ENCODE results near the gene TYW3.

TYW3 gene

GRCh38 chr1:74732960-74733603 lies at the start of gene TYW3, which contains the start of gene CRYZ:
TSS of gene TYW3 (plus strand) at chr1:74733152. CDS start at chr1:74733245, 93 bp downstream.
TSS of gene CRYZ (minus strand) at chr1:74733050. CDS start at chr1:74724821, 8,229 bp downstream.
- peak; percentile 94 to 96 for DNase-seq

- no peak for DNase-seq
Measured at GRCh38 chr1:74683656-74684055, 49.3 kb upstream of the TYW3 start.

- no peak for DNase-seq
Measured at GRCh38 chr1:74684301-74684700, 48.7 kb upstream of the TYW3 start.

GRCh38 chr1:74686928-74687327 lies 46.0 kb upstream of the TYW3 start:
- no peak for DNase-seq

- peak; percentile 49 to 68 for DNase-seq
Measured at GRCh38 chr1:74689621-74690363, 43.2 kb upstream of the TYW3 start.

- no peak for DNase-seq
Measured at GRCh38 chr1:74690364-74690696, 42.6 kb upstream of the TYW3 start.

GRCh38 chr1:74690909-74691308 lies 42.0 kb upstream of the TYW3 start:
- DNase-seq = no peak

- no peak for DNase-seq
Measured at GRCh38 chr1:74693473-74693872, 39.5 kb upstream of the TYW3 start.

GRCh38 chr1:74697832-74698231 lies 35.1 kb upstream of the TYW3 start:
- DNase-seq = no peak

GRCh38 chr1:74699331-74699730 lies 33.6 kb upstream of the TYW3 start:
- DNase-seq = no peak

GRCh38 chr1:74703386-74704182 lies 29.4 kb upstream of the TYW3 start:
- no peak for DNase-seq

GRCh38 chr1:74712881-74713280 lies 20.1 kb upstream of the TYW3 start:
- DNase-seq = no peak

- no peak for DNase-seq
Measured at GRCh38 chr1:74713849-74714248, 19.1 kb upstream of the TYW3 start.

GRCh38 chr1:74714429-74715235 lies 18.3 kb upstream of the TYW3 start:
- DNase-seq = no peak

GRCh38 chr1:74715236-74715502 lies 17.8 kb upstream of the TYW3 start:
- no peak for DNase-seq

- no peak for DNase-seq
Measured at GRCh38 chr1:74715806-74716205, 17.1 kb upstream of the TYW3 start.

- no peak for DNase-seq
Measured at GRCh38 chr1:74716822-74717221, 16.1 kb upstream of the TYW3 start.

- DNase-seq = no peak
Measured at GRCh38 chr1:74717626-74718025, 15.3 kb upstream of the TYW3 start.

- no peak for DNase-seq
Measured at GRCh38 chr1:74726063-74726462, 6.9 kb upstream of the TYW3 start.

GRCh38 chr1:74728736-74729135 lies 4.2 kb upstream of the TYW3 start:
- DNase-seq = no peak

- no peak for DNase-seq
Measured at GRCh38 chr1:74729741-74730478, 3.0 kb upstream of the TYW3 start.

GRCh38 chr1:74731399-74732052 lies 1.4 kb upstream of the TYW3 start:
- DNase-seq = no peak
